Measurements from ENCODE around the gene CLDN34.

The CLDN34 gene

DNA sequence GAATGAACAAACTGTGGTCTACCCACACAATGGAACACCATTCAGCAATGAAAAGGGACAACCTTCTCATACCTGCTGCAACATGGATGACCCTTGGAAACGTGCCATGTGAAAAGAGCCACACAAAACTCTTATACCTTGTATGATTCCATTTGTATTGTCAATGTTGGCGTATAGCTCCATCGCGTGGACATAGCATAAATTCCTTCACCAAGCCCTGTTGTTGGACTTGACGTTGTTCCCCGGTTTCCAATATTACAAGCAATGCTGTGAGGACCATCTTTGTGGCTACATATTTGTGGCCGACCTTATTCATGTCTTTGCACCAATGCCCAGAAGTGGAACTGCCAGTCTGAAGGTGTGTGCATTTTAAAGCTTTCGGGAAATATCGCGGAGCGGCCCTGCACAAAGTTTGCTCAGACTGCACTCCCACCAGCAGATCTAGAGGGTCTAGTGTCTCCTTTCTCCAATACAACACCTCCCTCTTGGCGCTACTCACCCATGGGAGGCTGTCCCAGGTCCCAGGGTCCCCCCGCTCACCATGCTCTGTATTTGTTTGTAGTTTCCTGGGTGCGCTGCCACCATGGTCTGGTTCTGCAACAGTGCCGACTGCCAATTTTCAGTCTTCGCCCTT is at the start of gene CLDN34:
Gene CLDN34 (plus strand): TSS at position 584 of the 634 bp plus-strand sequence. CDS start 0 bp downstream, at position 584.
- DNase-seq: no peak

DNA sequence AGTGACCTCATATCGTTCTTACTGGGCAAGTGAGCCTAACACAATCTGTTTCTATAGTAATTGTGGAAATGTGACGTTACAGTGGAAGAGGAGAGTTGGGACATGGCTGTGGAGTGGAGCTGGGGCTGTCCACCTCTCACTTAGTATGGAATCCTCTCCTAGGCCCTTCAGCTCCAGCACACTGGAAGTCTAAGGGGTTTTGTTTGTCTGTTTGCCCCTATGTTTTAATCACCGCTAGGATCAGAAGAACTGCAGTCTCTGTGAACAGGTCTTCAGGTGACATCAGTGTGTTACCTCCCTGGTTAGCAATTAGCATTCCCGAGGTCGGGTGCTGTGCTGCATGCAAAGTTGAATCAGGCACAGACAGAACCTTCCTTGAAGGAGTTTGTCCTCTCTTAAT is 49.3 kb upstream of the CLDN34 start:
- no peak for DNase-seq

DNA sequence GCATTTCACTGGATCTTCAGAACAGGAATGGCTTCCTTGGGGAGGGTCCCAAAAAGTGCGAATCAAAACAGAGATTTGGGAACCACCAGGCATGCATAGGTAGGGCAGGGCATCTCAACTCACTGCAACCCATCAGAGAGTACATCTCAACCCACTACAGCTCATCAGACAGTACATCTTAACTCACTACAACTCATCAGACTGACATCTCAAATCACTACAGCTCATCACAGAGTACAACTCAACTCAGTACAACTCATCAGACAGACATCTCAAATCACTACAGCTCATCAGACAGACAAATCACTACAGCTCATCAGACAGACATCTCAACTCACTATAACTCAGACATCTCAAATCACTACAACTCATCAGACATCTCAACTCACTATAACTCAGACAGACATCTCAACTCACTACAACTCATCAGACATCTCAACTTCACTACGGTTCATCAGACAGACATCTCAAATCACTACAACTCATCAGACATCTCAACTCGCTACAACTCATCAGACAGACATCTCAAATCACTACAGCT is 47.5 kb upstream of the CLDN34 start:
- DNase-seq: no peak

- DNase-seq: no peak
Observed at GRCh38 chrX:9921407-9921806, 45.8 kb upstream of the CLDN34 start.

GRCh38 chrX:9923357-9923756 is 43.8 kb upstream of the CLDN34 start:
- DNase-seq: no peak

DNA sequence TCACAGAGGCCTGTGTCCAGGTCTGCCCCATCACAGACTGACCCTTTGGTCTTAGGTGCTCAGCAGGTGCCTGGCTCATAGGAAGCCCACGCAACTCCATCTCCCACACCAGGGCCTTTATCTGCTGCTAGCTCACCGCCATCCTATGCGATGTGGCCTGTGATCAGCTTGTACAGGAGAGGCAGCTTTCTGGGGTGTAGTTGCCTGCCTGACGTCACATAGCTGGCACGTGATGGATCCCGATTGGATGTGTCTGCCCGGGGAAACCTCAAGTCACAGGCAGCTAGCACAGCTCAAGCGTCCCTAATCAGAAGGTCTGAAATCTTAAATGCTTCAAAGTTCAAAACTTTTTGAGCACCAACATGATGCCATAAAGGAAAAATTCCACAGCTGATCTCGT is 41.2 kb upstream of the CLDN34 start:
- no peak for DNase-seq

GRCh38 chrX:9927698-9928482 is 39.3 kb upstream of the CLDN34 start:
- DNase-seq: peak; percentile 82

DNA sequence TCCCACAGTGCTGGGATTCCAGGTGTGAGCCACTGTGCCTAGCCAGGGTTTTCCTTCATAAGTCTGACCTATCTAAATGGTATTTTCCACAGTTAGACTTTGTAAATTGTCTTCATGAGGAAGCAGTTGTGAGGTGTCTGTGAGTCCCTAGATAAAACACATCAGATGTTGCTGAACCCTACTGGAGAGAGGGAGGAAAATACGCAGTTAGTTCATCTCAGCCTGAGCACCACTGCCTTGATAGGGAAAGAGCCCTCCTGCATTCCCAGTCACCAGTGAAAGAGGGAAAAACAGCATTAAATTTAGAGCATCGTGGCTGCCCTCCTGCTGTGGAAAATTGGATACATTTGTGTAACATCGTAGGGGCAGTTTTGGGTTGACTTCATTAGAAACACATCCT is 31.7 kb upstream of the CLDN34 start:
- DNase-seq: no peak

- DNase-seq: no peak
Observed at GRCh38 chrX:9937761-9938160, 29.4 kb upstream of the CLDN34 start.

DNA sequence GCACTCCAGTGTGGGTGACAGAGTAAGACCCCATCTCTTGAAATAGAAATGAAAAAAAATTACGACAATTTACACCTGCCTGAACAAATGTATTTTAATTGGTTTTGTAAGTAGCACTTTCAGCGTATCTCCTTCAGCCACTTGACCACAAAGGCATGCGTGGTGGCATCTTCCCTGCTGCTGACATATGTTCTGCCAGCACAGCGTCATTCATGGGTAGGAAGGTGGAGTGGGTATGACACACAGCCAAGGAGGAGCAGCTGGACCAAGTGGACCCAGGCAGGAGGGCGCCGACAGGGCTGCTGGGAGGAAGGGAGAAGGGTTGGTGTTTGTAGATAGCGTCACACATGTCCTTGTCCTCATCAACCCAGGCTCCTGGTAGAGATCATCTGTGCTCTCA is 28.6 kb upstream of the CLDN34 start:
- no peak for DNase-seq

GRCh38 chrX:9940421-9940820 is 26.7 kb upstream of the CLDN34 start:
- DNase-seq: no peak

DNA sequence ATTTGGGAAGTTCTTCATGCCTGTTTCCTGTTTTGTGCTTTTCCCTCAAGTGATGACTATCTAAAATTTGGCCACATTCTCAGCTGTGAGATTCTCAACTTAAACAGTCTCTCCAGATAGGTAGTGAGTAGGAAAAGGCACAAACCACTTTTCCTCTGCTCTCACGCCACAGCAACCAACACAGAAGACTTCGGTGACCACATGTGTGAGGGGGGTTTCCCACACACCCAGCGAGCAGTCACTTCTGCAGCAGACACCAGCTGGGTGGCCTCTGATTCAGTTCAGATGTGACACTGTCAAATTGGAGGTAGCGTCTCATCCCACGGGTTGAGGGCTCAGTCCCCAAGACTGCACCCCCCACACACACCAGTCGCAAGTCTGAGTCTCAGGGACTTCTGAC is 25.1 kb upstream of the CLDN34 start:
- DNase-seq: no peak

- no peak for DNase-seq
Observed at GRCh38 chrX:9943420-9943819, 23.7 kb upstream of the CLDN34 start.

DNA sequence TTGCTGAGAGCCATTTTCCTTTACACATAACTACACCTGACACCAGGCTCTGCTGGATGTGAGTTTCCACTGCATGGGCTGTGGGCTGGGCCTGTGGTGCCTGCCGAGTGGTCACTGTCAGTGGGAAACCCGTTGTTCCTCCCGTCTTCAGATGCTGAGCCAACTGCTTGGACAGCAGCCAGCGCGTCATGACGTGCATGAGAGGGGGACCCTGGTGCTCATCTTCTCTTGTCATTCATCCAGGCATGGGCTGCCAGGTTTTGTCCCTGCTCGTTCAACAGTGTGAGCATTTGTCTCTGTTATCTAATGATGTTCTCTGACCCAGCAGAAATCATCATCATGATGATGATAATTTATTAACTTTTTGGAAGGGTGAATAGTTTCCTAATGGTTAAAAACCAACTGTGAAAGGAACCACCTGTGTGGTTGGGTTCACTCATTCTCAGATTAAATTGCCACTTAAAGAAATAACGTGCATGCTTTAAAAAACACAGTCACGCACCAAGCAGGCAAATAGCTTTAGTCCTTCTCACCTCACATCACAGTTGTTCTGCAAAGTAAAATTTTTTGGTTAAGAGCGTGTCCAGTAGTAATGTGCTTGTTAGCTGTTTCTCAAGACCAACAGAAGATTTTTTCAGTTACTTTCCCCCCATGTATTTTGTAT is 19.9 kb upstream of the CLDN34 start:
- peak; percentile 78 for DNase-seq

- peak; percentile 13 for DNase-seq
Observed at GRCh38 chrX:9948406-9948805, 18.8 kb upstream of the CLDN34 start.

DNA sequence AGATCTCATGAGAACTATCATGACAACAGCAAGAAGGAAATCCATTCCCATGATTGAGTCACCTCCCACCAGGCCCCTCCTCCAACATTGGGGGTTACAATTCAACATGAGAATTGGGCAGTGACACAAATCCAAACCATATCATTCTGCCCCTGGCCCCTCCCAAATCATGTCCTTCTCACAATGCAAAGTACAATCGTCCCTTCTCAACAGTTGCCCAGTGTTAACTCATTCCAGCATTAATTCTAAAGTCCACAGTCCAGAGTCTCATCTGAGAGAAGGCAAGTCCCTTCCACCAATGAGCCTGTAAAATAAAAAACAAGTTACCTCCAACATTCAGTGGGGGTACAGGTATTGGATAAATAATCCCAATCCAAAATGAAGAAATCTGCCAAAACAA is 14.9 kb upstream of the CLDN34 start:
- DNase-seq: no peak

GRCh38 chrX:9953396-9953795 is 13.8 kb upstream of the CLDN34 start:
- no peak for DNase-seq

GRCh38 chrX:9955506-9955905 is 11.7 kb upstream of the CLDN34 start:
- no peak for DNase-seq

DNA sequence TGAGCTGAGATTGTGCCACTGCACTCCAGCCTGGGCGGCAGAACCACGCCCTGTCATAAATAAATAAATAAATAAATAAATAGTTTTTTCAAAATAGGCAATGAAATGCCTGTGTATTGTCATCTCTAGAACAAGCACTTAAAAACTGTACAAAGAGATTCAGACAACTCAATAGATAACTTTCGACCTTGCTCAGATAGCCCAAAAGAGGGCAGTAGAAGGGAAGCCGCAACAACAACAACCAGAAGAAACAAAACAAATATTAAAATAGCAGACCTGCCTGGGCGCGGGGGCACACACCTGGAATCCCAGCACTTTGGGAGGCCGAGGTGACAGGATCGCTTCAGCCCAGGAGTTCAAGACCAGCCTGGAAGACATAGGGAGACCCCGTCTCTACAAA is 9.4 kb upstream of the CLDN34 start:
- no peak for DNase-seq

DNA sequence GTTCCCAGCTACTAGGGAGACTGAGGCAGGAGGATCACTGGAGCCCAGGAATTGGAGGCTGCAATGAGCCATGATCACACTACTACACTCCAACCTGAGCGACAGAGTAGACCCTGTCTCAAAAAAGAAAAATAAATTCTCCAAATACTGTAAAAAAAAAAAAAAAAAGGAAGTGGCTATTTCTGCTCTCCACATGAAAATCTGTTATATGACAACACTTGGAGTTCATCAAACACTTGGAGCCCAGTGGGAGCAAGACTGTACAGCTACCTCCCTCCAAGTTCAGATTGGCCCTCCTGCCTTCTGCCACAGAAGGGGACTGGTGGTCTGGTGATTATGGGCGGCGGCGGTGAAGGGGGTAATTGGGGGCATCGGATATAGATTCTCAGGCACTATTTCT is 9.0 kb upstream of the CLDN34 start:
- no peak for DNase-seq

DNA sequence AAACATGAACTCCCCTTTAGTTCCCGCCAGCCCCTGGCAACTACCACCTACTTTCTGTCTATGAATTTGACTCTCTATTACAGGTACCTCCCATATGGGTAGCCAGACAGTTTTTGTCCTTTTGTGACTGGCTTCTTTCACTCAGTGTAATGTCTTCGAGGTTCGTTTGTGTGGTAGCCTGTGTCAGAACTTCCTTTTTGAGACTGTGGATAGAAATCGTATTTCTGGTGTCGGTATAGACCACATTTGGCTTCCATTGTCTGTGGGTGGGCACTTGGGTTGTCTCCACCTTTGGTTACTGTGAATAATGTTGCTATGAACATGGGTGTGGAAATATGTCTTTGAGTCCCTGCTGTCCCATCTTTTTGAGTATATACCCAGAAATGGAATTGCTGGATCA is 5.4 kb upstream of the CLDN34 start:
- no peak for DNase-seq

DNA sequence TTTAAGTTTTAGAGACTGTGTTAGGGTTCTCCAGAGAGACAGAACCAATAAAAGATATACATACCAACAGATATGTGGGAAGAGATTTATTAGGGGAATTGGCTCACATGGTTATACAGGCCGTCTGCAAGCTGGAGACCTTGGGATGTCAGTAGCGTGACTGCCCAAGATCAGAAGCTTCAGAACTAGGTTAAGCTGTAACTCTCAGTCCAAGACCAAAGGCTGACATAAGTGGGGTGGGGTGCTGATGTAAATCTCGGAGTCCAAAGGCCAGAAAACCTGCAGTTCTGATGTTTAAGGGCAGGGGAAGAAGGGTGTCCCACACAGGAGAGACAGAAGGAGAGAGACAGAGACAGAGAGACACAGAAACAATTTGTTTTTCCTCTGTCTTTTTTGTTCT is 10.5 kb downstream of the CLDN34 start:
- no peak for DNase-seq

GRCh38 chrX:9980401-9980800 is 13.2 kb downstream of the CLDN34 start:
- no peak for DNase-seq

GRCh38 chrX:9980927-9981326 is 13.8 kb downstream of the CLDN34 start:
- DNase-seq: no peak
